IPS DF 6.9 (cell line): ENCODE results near the gene CADPS.

ENCODE experiments used
- DNase-seq: peaks from one replicate; pipeline ENCODE4 v3.0.0-alpha.2; 2013; ENCODE audit warnings: low read depth, low spot score
- H3K27ac ChIP-seq: one replicate; pipeline ENCODE4 v1.5.1; 2013; ENCODE audit warnings: low read length, control low read depth
- H3K27me3 ChIP-seq: 2 replicates; pipeline ENCODE4 v1.6.1; 2013; ENCODE audit warnings: mild to moderate bottlenecking, low read length; ENCODE audit not compliant: control insufficient read depth, insufficient read depth
- H3K36me3 ChIP-seq: 2 replicates; pipeline ENCODE4 v1.6.1; 2013; ENCODE audit warnings: low read length; ENCODE audit not compliant: control insufficient read depth, insufficient read depth
- H3K4me1 ChIP-seq: 2 replicates; pipeline ENCODE4 v1.6.1; 2013; ENCODE audit warnings: low read length; ENCODE audit not compliant: control insufficient read depth, insufficient read depth
- H3K4me3 ChIP-seq: 2 replicates; pipeline ENCODE4 v1.5.1; 2013; ENCODE audit warnings: mild to moderate bottlenecking, low read length
- H3K9me3 ChIP-seq: 2 replicates; pipeline ENCODE4 v1.6.1; 2013; ENCODE audit warnings: low read length, inconsistent platforms; ENCODE audit not compliant: control insufficient read depth, insufficient read depth
- WGBS: extraction: QIAGEN DNeasy Blood & Tissue Kit; methylation state at CpG from one replicate; pipeline ENCODE4 v1.1.7; 2013; ENCODE audit warnings: mixed read lengths, missing lambda C conversion rate; ENCODE audit not compliant: insufficient read length, insufficient coverage; 5-methylcytosine and 5-hydroxymethylcytosine counted together

The CADPS gene

DNA sequence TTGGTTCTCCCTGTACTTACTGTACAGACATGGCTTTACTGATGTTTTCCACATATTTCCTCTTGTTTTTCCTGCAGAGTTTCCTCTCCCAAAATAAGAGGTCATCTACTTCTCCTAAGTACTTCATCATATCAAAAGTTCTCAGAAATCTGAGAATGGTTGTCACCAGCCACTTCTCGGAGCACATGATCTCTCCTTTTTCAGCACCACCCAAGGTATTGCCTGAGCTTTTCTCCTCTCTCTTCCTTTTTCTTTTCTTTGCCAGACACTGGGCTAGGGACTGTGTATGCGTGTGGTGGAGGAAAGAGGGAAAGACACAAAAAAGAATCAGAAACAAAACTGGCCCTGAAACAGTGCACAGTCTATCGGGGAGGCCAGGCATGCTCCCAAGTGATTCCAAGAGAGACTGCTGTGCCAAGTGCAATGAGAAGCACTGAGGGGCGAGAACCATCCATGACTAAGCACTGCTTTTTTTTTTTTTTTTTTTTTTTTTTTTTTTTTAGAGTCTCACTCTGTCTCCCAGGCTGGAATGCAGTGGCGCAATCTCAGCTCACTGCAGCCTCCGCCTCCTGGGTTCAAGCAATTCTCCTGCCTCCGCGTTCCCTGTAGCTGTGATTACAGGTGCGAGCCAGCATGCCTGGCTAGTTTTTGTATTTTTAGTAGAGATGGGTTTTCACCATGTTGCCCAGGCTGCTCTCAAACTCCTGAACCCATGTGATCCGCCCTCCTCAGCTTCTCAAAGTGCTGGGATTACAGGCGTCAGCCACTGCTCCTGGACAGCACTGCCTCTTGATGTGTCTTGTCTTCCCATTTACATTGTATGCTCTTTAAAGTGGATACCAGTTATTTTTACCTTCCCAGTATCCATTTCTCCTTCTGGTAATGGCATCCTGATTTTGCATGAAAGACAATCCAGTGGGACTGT is 307.9 kb downstream of the CADPS start:
- Histone ChIP-seq H3K27me3 (no peaks in the 10 kb centered on the region), H3K36me3 (no peaks in the 10 kb centered on the region), H3K27ac (no peak overlapping the region), H3K4me1 (no peaks in the 10 kb centered on the region), H3K9me3 (no peaks in the 10 kb centered on the region), H3K4me3 (no peak overlapping the region)
- DNase-seq: no peak
- WGBS: no CpG with 5 or more reads among the region's 11 CpGs

DNA sequence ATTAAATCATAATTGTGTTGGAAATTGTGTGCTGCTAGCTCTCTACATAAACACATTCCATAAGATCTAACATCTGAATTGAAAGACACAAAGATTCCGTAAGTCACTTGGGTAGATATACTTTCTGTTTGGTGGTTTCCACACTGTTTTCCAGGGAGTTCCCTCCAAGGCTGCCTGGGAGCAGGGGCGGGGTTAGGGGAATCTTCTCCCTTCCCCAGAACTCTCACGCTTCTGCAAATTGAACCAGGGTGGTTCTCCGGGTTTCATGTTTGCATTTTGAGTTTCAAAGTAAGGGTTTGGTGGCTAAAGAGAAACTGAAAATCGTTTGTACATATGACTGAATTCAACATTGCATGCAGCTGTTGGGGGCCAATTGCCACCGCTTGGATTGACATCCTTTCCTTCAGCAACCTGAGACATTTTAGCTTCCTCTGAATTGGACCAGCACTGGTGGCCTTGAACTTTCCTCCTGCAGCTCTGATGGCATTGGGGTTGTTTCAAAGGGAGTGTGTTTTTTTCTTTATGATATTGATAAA is 309.1 kb downstream of the CADPS start:
- no peaks in the 10 kb centered on the region for H3K9me3 ChIP-seq
- no CpG with 5 or more reads among the region's 6 CpGs for WGBS
- no peak overlapping the region for H3K27ac ChIP-seq
- H3K4me3 ChIP-seq: no peak overlapping the region
- no peaks in the 10 kb centered on the region for H3K36me3 ChIP-seq
- H3K27me3 ChIP-seq: no peaks in the 10 kb centered on the region
- no peaks in the 10 kb centered on the region for H3K4me1 ChIP-seq
- no peak for DNase-seq

DNA sequence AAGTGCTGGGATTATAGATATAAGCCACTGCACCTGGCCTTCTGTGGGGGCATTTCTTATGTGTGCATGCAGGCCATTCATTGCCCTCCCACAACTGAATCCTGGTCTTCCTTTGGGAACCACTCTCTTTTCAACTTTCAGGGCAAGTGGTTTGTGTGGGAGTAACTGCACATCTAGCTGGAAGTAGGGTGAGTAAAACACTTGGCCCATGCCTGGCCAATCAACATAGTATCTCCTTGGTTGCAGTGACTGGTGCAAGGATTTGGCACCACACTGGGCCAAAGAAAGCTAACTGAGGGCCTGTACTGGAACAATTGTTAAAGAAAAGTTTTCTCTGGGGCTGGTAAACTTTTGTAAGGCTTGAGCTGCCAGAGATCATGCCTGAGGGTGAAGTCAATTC is 312.6 kb downstream of the CADPS start:
- no peaks in the 10 kb centered on the region for H3K4me1 ChIP-seq
- no peaks in the 10 kb centered on the region for H3K36me3 ChIP-seq
- no peaks in the 10 kb centered on the region for H3K27me3 ChIP-seq
- no peaks in the 10 kb centered on the region for H3K9me3 ChIP-seq
- DNase-seq: no peak
- no peak overlapping the region for H3K4me3 ChIP-seq
- no peak overlapping the region for H3K27ac ChIP-seq

DNA sequence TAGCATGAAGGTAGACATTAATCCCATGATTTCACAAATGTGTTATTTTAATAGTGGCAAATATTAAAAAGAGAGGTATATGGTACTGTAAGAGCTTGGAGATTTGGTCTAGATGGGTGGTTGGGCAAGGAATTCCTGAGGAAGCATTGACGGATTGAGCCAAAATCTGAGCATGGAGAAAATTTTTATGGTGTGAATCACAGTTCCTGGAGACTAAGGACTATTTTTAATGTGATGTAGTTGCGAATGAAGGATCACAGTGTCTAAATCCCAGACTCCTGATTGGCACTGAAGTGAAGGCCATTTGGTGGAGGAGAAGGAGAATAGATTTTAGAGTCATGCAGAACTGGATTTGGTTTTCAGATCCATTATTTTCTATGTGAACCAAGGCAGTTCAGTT is 313.2 kb downstream of the CADPS start:
- no peaks in the 10 kb centered on the region for H3K9me3 ChIP-seq
- H3K4me3 ChIP-seq: no peak overlapping the region
- H3K36me3 ChIP-seq: no peaks in the 10 kb centered on the region
- DNase-seq: no peak
- WGBS: no CpG with 5 or more reads among the region's 2 CpGs
- no peaks in the 10 kb centered on the region for H3K27me3 ChIP-seq
- no peak overlapping the region for H3K27ac ChIP-seq
- H3K4me1 ChIP-seq: no peaks in the 10 kb centered on the region

DNA sequence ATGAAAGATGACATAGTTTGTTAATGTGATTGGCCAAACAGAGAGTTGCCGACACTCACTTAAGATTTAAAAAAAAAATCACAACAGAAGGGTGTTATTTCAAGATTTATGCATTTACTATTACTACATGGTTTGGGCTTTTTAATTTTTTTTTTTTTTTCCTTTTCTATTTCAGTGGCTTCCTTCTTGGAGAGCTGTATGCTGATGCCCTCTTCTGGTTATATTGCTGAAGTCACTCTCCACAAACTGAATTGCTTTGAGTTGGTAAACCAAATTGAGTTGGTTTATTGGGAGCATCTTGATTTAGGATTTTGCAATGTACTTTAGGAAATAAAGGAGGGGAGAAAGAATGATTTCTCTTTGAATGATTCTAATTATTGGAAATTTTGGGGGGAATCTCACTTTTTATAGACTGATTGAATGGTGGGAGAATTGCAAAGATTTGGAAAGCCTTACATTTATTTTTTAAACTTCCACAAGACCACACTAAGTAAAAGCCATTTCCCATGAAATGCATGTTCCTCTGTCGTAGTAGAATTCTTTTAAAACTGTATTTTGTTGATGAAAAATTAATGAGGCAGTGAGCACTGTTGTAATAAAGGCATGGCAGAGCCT is 315.3 kb downstream of the CADPS start:
- Histone ChIP-seq H3K36me3 (no peaks in the 10 kb centered on the region), H3K27ac (no peak overlapping the region), H3K27me3 (no peaks in the 10 kb centered on the region), H3K4me3 (no peak overlapping the region), H3K9me3 (no peaks in the 10 kb centered on the region), H3K4me1 (no peaks in the 10 kb centered on the region; the same call in 1 of the 2 replicates)
- WGBS: no CpG with 5 or more reads among the region's 2 CpGs
- DNase-seq: no peak

DNA sequence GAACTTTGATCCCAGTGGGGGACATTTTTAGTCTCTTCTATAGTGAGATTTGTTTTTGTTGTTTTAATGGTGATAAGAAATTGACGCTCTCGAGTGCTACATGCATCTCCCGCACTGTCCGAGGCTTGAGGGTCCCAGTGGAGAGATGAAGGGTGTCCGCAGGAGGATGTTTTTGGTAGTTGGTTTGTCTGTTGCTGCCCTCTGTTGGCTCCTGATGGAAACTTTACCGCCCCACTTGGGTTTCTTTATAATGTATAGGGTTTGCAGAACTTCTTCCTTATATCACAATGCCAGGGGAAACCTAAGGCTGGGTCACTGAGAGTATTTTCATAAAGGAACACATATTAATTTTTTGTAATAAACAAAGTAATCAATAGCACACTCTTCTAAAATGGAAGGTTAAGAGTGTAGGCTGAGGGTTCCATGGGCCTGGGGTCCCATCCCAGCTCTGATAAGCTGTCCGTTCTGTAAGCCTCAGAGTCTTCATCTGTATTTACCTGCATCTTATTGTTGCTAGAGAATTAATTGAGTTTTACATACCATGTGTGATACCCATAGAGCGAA is 316.6 kb downstream of the CADPS start:
- Histone ChIP-seq H3K36me3 (no peaks in the 10 kb centered on the region), H3K27me3 (no peaks in the 10 kb centered on the region), H3K4me3 (no peak overlapping the region), H3K4me1 (no peaks in the 10 kb centered on the region; the same call in 1 of the 2 replicates), H3K9me3 (no peaks in the 10 kb centered on the region), H3K27ac (no peak overlapping the region)
- no peak for DNase-seq
- WGBS: no CpG with 5 or more reads among the region's 8 CpGs

DNA sequence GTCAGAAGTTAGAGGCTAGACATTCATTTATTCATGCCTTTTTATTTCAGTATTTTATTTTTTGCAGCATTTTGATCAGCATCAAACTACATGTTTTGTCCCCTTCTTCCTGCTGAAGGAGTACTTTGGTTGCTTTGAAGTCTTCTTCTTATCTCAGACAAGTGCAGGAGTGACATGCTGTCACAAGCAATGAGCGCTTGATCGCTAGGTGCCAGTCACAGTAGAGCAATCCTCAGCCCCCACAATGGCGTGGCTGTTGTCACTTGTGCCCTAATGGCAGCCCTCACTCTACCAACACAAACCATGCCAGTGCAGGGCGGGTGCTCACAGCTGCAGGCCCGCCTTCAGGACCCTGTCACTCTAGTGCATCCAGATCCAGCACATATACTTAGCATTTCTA is 317.2 kb downstream of the CADPS start:
- Histone ChIP-seq H3K4me1 (no peaks in the 10 kb centered on the region; the same call in 1 of the 2 replicates), H3K4me3 (no peak overlapping the region), H3K27me3 (no peaks in the 10 kb centered on the region), H3K36me3 (no peaks in the 10 kb centered on the region), H3K27ac (no peak overlapping the region), H3K9me3 (no peaks in the 10 kb centered on the region)
- no peak for DNase-seq
- no CpG with 5 or more reads among the region's 5 CpGs for WGBS

DNA sequence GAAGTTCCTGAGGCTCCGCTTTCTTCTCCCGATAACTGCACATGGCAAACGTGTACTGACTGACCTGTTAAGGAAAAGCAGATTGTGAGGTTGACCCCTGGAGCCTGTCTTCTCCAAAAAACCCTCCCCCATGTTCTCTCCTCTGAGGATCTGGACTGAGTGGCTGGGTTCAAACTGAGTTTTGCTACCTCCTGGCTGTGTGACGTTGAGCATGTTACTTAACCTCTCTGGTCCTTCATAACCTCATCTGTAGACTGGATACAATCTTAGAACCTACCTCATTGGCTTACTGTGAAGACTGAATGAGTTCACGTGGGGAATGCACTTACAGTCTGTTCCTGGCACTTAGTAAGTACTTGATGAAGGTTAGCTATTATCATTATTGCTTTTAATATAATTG is 317.8 kb downstream of the CADPS start:
- no CpG with 5 or more reads among the region's 5 CpGs for WGBS
- Histone ChIP-seq H3K9me3 (no peaks in the 10 kb centered on the region), H3K4me3 (no peak overlapping the region), H3K4me1 (no peaks in the 10 kb centered on the region; the same call in 1 of the 2 replicates), H3K27ac (no peak overlapping the region), H3K27me3 (no peaks in the 10 kb centered on the region), H3K36me3 (no peaks in the 10 kb centered on the region)
- DNase-seq: no peak

DNA sequence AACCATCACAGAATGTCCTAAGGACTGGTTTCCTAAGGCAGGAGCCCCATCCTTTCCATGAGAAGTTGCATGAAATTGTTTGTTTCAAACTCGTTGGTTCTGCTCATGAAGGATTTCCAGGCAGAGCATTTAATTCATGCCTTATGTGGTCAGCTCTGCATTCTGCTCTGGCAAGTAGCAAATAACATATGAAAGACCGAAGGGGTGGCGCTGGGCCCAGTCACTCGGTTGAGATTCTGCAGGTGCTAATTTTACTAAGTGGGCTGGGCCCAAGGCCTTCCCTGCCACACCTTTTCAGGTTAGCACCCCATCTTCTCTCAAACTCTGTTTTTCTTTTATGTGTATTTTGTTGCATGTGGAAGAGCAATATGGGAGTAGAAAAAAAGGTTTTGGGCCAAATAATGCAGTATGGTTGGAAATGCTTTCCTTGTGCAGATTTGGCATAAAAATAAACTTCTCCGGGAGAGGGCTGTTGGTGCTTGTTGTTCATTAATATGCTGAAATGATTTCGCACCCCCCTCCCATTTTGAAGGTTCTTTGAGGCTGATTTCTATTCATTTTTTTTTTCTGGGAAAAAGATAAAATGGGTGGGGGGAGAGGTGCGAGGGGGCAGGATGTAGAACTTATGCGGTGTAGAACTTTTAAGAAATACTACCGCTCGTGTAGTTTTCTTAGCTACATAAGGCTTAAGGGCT is 318.9 kb downstream of the CADPS start:
- no CpG with 5 or more reads among the region's 10 CpGs for WGBS
- Histone ChIP-seq H3K36me3 (no peaks in the 10 kb centered on the region), H3K4me3 (no peak overlapping the region), H3K4me1 (no peaks in the 10 kb centered on the region; the same call in 1 of the 2 replicates), H3K9me3 (no peaks in the 10 kb centered on the region), H3K27ac (no peak overlapping the region), H3K27me3 (no peaks in the 10 kb centered on the region)
- no peak for DNase-seq

DNA sequence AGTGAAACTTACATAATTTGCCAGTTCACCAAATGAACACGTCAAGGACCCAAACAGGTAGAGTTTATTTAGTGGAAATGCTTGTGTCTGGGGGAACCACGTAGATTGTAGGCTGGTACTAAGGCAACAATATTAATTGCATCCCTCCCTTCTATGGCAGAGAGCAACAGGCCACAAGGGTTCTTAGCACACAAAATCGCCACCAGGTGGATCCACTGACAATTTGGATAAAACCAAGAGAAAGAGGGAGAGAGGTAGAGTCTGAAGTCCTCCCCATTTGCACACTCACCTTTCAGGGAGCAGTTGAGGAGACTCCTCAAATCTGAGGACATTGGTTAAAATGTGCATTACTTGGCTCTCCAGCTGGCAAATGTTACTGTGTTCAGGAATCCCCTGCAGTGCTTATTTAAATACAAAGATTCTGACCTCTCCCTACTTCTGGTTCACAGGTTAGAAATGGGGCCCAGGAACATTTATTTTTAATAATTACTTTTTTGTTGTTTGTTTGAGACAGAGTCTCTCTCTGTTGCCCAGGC is 320.9 kb downstream of the CADPS start:
- no peak overlapping the region for H3K4me3 ChIP-seq

More for the DNA sequence above, 320.9 kb downstream of the CADPS start:
- Histone ChIP-seq H3K27ac (no peak overlapping the region), H3K9me3 (no peaks in the 10 kb centered on the region), H3K27me3 (no peaks in the 10 kb centered on the region), H3K36me3 (no peaks in the 10 kb centered on the region), H3K4me1 (no peaks in the 10 kb centered on the region; the same call in 1 of the 2 replicates)
- WGBS: no CpG with 5 or more reads among the region's 3 CpGs
- no peak for DNase-seq
